H1 (cell line): ENCODE data around the gene SPTBN5. TPM values are rescaled to one million over a fixed set of nuclear protein-coding genes. Genes with fewer than 3 reads are reported as not detected.

ENCODE experiments used
- ATF2 ChIP-seq: IDR thresholded peaks from 2 replicates; pipeline ENCODE4 v1.6.1; 2012; ENCODE audit warnings: low read length, inconsistent platforms
- polyA plus RNA-seq, 7 experiments: library from polyadenylated mRNA; depleted of rRNA in 3 of 7; stranded (reverse) in 5 of 7; unstranded in 2 of 7; fragments of >200 nt in 5 of 7; fragments of 200-250 nt in 2 of 7; gene quantifications; 1 replicate in 5 of 7; 2 replicates in 1 of 7; 4 replicates in 1 of 7; pipeline versions ENCODE4 v1.2.1 to v1.2.3, GENCODE V29; 2011 to 2013; ENCODE audit warnings: missing spikeins in 2 of 7, mixed read lengths in 2 of 7
- total RNA-seq: library from RNA; stranded (reverse); fragmentation: NEBNext Ultra II Directional; extraction: Animal tissue kit (Norgen Biotek cat#: 25700); gene quantifications from 2 replicates; pipeline ENCODE4 v1.2.1, GENCODE V29; 2021

SPTBN5 gene
- total and polyA plus RNA-seq, 2 of the 8 experiments (the other 6 are each of a cell fraction or from before 2014, with no cell fraction given), result 0.32 to 0.84 TPM

GRCh38 chr15:41885841-41886240 lies 8.0 kb downstream of the SPTBN5 start (continued):
- TF ChIP-seq ATF2, result no peak
